Spleen (tissue), 11 donors: ENCODE measurements around the gene RBP4. TPM values are rescaled to one million over a fixed set of nuclear protein-coding genes. Genes with fewer than 3 reads are reported as not detected.

ENCODE experiments used
- DNase-seq: peaks from one replicate; pipeline ENCODE4 v3.0.0-alpha.2; 2020
- H3K27ac ChIP-seq, 8 donors: fragments of 200-600 bp; sonication (generic) in 7 of 8; 1 replicate in 4 of 8; 2 replicates in 4 of 8; pipeline versions ENCODE4 v1.5.0 to v1.8.0; 2016 to 2021; ENCODE audit warnings: inconsistent platforms in 4 of 8, mild to moderate bottlenecking in 4 of 8, moderate library complexity in 1 of 8
- H3K27me3 ChIP-seq, 7 donors: fragments of 200-600 bp; sonication (generic) in 6 of 7; replicated peaks in 1 of 7; 1 replicate in 4 of 7; 2 replicates in 3 of 7; pipeline versions ENCODE4 v1.5.0 to v1.8.0; 2016 to 2021; ENCODE audit warnings: inconsistent platforms in 3 of 7, mild to moderate bottlenecking in 1 of 7
- H3K36me3 ChIP-seq, 6 donors: fragments of 200-600 bp; sonication (generic) in 5 of 6; 1 replicate in 4 of 6; 2 replicates in 2 of 6; pipeline versions ENCODE4 v1.5.0 to v1.8.0; 2016 to 2021; ENCODE audit warnings: inconsistent platforms in 2 of 6
- H3K4me1 ChIP-seq, 6 donors: fragments of 200-600 bp; sonication (generic) in 5 of 6; 1 replicate in 3 of 6; 2 replicates in 3 of 6; pipeline versions ENCODE4 v1.5.0 to v1.8.0; 2016 to 2021; ENCODE audit warnings: inconsistent platforms in 3 of 6
- H3K4me3 ChIP-seq, 8 donors: fragments of 200-600 bp; sonication (generic) in 7 of 8; 1 replicate in 4 of 8; 2 replicates in 4 of 8; pipeline versions ENCODE4 v1.5.0 to v1.8.0; 2016 to 2021; ENCODE audit warnings: inconsistent platforms in 4 of 8, mild to moderate bottlenecking in 4 of 8, moderate library complexity in 2 of 8
- H3K9me3 ChIP-seq, 8 donors: fragments of 200-600 bp; sonication (generic) in 7 of 8; 1 replicate in 4 of 8; 2 replicates in 4 of 8; pipeline versions ENCODE4 v1.5.0 to v1.8.0; 2016 to 2021; ENCODE audit warnings: inconsistent platforms in 4 of 8
- CTCF ChIP-seq, 11 experiments: fragments of 200-600 bp in 7 of 11; fragments of 450-650 bp in 4 of 11; sonication (generic) in 4 of 11; IDR thresholded peaks in 8 of 11; conservative IDR thresholded peaks in 3 of 11; 1 replicate in 7 of 11; 2 replicates in 4 of 11; pipeline versions ENCODE4 v1.4.0 to v1.8.0; 2016 to 2021; ENCODE audit warnings: antibody characterized with exemption in 11 of 11, inconsistent platforms in 4 of 11, mild to moderate bottlenecking in 1 of 11
- POLR2A ChIP-seq, 3 donors: fragments of 450-650 bp; IDR thresholded peaks; one replicate each; pipeline ENCODE4 v1.5.1; 2017; ENCODE audit warnings: antibody characterized with exemption in 3 of 3, mild to moderate bottlenecking in 1 of 3
- POLR2AphosphoS5 ChIP-seq, 3 donors: sonication (generic); formaldehyde crosslinking; IDR thresholded peaks; one replicate each; pipeline ENCODE4 v1.5.1; 2017; ENCODE audit warnings: antibody characterized with exemption in 3 of 3
- WGBS, 5 donors: extraction: QIAGEN DNeasy Blood & Tissue Kit in 3 of 5; methylation state at CpG; one replicate each; pipeline versions ENCODE4 v1.1.5 to v1.1.7; 2013 to 2018; 5-methylcytosine and 5-hydroxymethylcytosine counted together
- intact Hi-C: fragments of 100-400 bp; cut with DNase I; formaldehyde crosslinking; loops from one replicate; pipeline ENCODE4 v1.15.0; 2023; ENCODE audit warnings: low total_unique reads
- polyA plus RNA-seq, 3 donors: library from polyadenylated mRNA; stranded (reverse); fragments of 200-250 nt; gene quantifications; one replicate each; pipeline ENCODE4 v1.2.1, GENCODE V29; 2013
- total RNA-seq, 7 donors: library from RNA; depleted of rRNA in 3 of 7; stranded (reverse); fragments of >200 nt in 3 of 7; fragmentation: NEBNext Ultra II Directional in 4 of 7; extraction: Animal tissue kit (Norgen Biotek cat#: 25700) in 4 of 7; gene quantifications; one replicate each; pipeline versions ENCODE4 v1.1.0 to v1.2.1, GENCODE V29; 2016 to 2021
- donor health status: healthy with polysubstance abuse.
- donor health status: DM: no; HTN: no; CAD: no; lungs with moderate emphysema.
- donor health status: DM: no; HTN: no; CAD: no.
- donor health status: Bipolar disorder and iron deficiency.
- donor health status: healthy.
- donor health status: DM: no; HTN: no; CAD: no.
- donor health status: DM: yes; HTN: yes; CAD: no.

The RBP4 gene
- total and polyA plus RNA-seq, 10 donors = 0.20 to 1.3 (median 0.26) TPM; not detected in 6

- no peaks in the 10 kb centered on the region for H3K36me3 ChIP-seq
- no peak for DNase-seq
- TF ChIP-seq POLR2A (IDR thresholded peaks at IDR 0.05) = no peak
- no peaks in the 10 kb centered on the region for H3K4me1 ChIP-seq
- peaks cover 0 to 46% (median 15%) of the 10 kb centered on the region in 7 donors for H3K27me3 ChIP-seq
- H3K9me3 ChIP-seq = peaks cover 0 to 14% (median 2%) of the 10 kb centered on the region in 8 donors
- intact Hi-C loops = no loop called here
- H3K27ac ChIP-seq = no peak overlapping the region
- WGBS, 5 donors = 86 to 99% (median 89%) methylated on average over 3 of the region's 3 CpGs
- H3K4me3 ChIP-seq = no peak overlapping the region
These were observed 7.4 kb upstream of the RBP4 start for GRCh38 chr10:93608421-93608820.

GRCh38 chr10:93604146-93604545 lies 3.1 kb upstream of the RBP4 start:
- WGBS, 5 donors = 6 to 25% (median 13%) methylated on average over 2 of the region's 2 CpGs
- Histone ChIP-seq H3K9me3 (peaks cover 0 to 14% (median 2%) of the 10 kb centered on the region in 8 donors), H3K4me3 (no peak overlapping the region), H3K36me3 (no peaks in the 10 kb centered on the region), H3K27ac (no peak overlapping the region), H3K4me1 (peaks cover 5 to 21% (median 13%) of the 10 kb centered on the region in 6 donors), H3K27me3 (peaks cover 0 to 73% (median 47%) of the 10 kb centered on the region in 7 donors)
- intact Hi-C loops = no loop called here
- DNase-seq = no peak
- TF ChIP-seq POLR2AphosphoS5 (IDR thresholded peaks at IDR 0.05) (no peak), CTCF (IDR thresholded peaks at IDR 0.05 in 8 of 11, conservative IDR thresholded peaks at IDR 0.05 in 3 of 11) (no peak), POLR2A (IDR thresholded peaks at IDR 0.05) (no peak)

GRCh38 chr10:93603023-93603422 lies 2.0 kb upstream of the RBP4 start:
- no peak for TF ChIP-seq POLR2AphosphoS5 (IDR thresholded peaks at IDR 0.05)
- no peak for TF ChIP-seq CTCF (IDR thresholded peaks at IDR 0.05 in 8 of 11, conservative IDR thresholded peaks at IDR 0.05 in 3 of 11)
- no peak for TF ChIP-seq POLR2A (IDR thresholded peaks at IDR 0.05)
- Histone ChIP-seq H3K9me3 (peaks cover 0 to 14% (median 2%) of the 10 kb centered on the region in 8 donors), H3K27me3 (peaks cover 0 to 73% (median 47%) of the 10 kb centered on the region in 7 donors), H3K27ac (no peak overlapping the region), H3K4me3 (no peak overlapping the region), H3K36me3 (no peaks in the 10 kb centered on the region), H3K4me1 (peaks cover 5 to 21% (median 13%) of the 10 kb centered on the region in 6 donors)
- no peak for DNase-seq
- intact Hi-C loops = no loop called here
- 88 to 97% (median 90%) methylated on average over 2 of the region's 2 CpGs for WGBS, 5 donors

- no peaks in the 10 kb centered on the region for H3K36me3 ChIP-seq
- peaks cover 0 to 3% (median 0%) of the 10 kb centered on the region in 8 donors for H3K9me3 ChIP-seq
- H3K4me3 ChIP-seq = no peak overlapping the region
- DNase-seq = no peak
- H3K27me3 ChIP-seq = peaks cover 0 to 69% (median 47%) of the 10 kb centered on the region in 7 donors
- 3 to 7% (median 6%) methylated on average over 7 of the region's 7 CpGs for WGBS, 5 donors
- TF ChIP-seq POLR2AphosphoS5 (IDR thresholded peaks at IDR 0.05) = no peak
- TF ChIP-seq POLR2A (IDR thresholded peaks at IDR 0.05) = no peak
- no peak for TF ChIP-seq CTCF (IDR thresholded peaks at IDR 0.05 in 8 of 11, conservative IDR thresholded peaks at IDR 0.05 in 3 of 11)
- H3K27ac ChIP-seq = no peak overlapping the region
- intact Hi-C loops = no loop called here
- H3K4me1 ChIP-seq = peaks cover 5 to 21% (median 13%) of the 10 kb centered on the region in 6 donors
These were observed 733 bp upstream of the RBP4 start for GRCh38 chr10:93601774-93602162.
